Activated T-helper 1 cell treated with anti-CD3 and anti-CD28 coated beads, Interleukin-2, amount 50 U/mL, for 16 hours (primary cell): ENCODE data around the gene TUBB8.
"Not testable (repeated sequence)": the region's sequence is repeated elsewhere in the genome, so short reads cannot be mapped to it uniquely, and the experiment has no call there.

Experiments used
- DNase-seq, 2 donors: peaks; one replicate each; pipeline ENCODE4 v3.0.0-alpha.2; 2020; ENCODE audit warnings: low read depth in 1 of 2, low spot score in 1 of 2

Gene TUBB8

GRCh38 chr10:49926-50325 is 830 bp upstream of the TUBB8 start:
- not testable (repeated sequence) for DNase-seq

- DNase-seq = not testable (repeated sequence)
Measured at GRCh38 chr10:47864-48263, 1.2 kb downstream of the TUBB8 start.

- DNase-seq = not testable (repeated sequence)
Measured at GRCh38 chr10:13315-13635, 35.8 kb downstream of the TUBB8 start.

- DNase-seq = not testable (repeated sequence)
Measured at GRCh38 chr10:12444-13314, 36.4 kb downstream of the TUBB8 start.

- not testable (repeated sequence) for DNase-seq
Measured at GRCh38 chr10:11260-11659, 37.8 kb downstream of the TUBB8 start.

GRCh38 chr10:10261-10971 is 38.7 kb downstream of the TUBB8 start:
- DNase-seq = not testable (repeated sequence)
